Frontal cortex (tissue), 4 donors: ENCODE data around the gene LIMCH1. TPM values are rescaled to one million over a fixed set of nuclear protein-coding genes. Genes with fewer than 3 reads are reported as not detected.
"Not testable (repeated sequence)": the region's sequence is repeated elsewhere in the genome, so short reads cannot be mapped to it uniquely, and the experiment has no call there.

Source experiments
- DNase-seq, 2 donors: peaks; one replicate each; pipeline ENCODE4 v3.0.0; 2012; ENCODE audit warnings: low spot score in 2 of 2
- FAIRE-seq: peaks from 2 replicates; lab custom pipeline; 2012; peaks lifted over from hg19 to GRCh38; lab: Jason Lieb, UNC
- total RNA-seq: library from RNA; depleted of rRNA; stranded (reverse); fragments of >200 nt; gene quantifications from one replicate; pipeline ENCODE4 v1.2.3, GENCODE V29; 2014
- donor health status: control.
- donor health status: control.
- donor health status: control.

LIMCH1 gene
- total RNA-seq, result 140 TPM

GRCh38 chr4:41538017-41538733, at the start of gene LIMCH1:
LIMCH1 (plus strand) TSS chr4:41538157; CDS start chr4:41605996, 67,839 bp downstream.
- no peak for FAIRE-seq
- no peak for DNase-seq

GRCh38 chr4:41491081-41491576, 46.8 kb upstream of the LIMCH1 start:
- DNase-seq, FAIRE-seq: not testable (repeated sequence)

- no peak for FAIRE-seq
- no peak for DNase-seq
These were observed 41.0 kb upstream of the LIMCH1 start for GRCh38 chr4:41496977-41497376.

- FAIRE-seq (no peak), DNase-seq (no peak)
These were observed 39.8 kb upstream of the LIMCH1 start for GRCh38 chr4:41498177-41498576.

- no peak for FAIRE-seq
These were observed 33.7 kb upstream of the LIMCH1 start for GRCh38 chr4:41504167-41504818.

GRCh38 chr4:41505161-41505661, 32.7 kb upstream of the LIMCH1 start:
- DNase-seq, result peak in 1 of 2 donors; percentile 17
- FAIRE-seq, result peak; percentile 66

More at GRCh38 chr4:41504167-41504818, 33.7 kb upstream of the LIMCH1 start:
- DNase-seq, result no peak

GRCh38 chr4:41506130-41506529, 31.8 kb upstream of the LIMCH1 start:
- FAIRE-seq (no peak), DNase-seq (no peak)

GRCh38 chr4:41507291-41507947, 30.5 kb upstream of the LIMCH1 start:
- FAIRE-seq (no peak), DNase-seq (no peak)

GRCh38 chr4:41509451-41509866, 28.5 kb upstream of the LIMCH1 start:
- DNase-seq (no peak), FAIRE-seq (no peak)

GRCh38 chr4:41510179-41510578, 27.8 kb upstream of the LIMCH1 start:
- DNase-seq (no peak), FAIRE-seq (no peak)

- DNase-seq (no peak), FAIRE-seq (no peak)
These were observed 25.8 kb upstream of the LIMCH1 start for GRCh38 chr4:41512136-41512535.

- DNase-seq (no peak), FAIRE-seq (no peak)
These were observed 25.4 kb upstream of the LIMCH1 start for GRCh38 chr4:41512596-41512995.

- DNase-seq (no peak), FAIRE-seq (no peak)
These were observed 23.8 kb upstream of the LIMCH1 start for GRCh38 chr4:41514169-41514568.

- FAIRE-seq (no peak), DNase-seq (no peak)
These were observed 23.0 kb upstream of the LIMCH1 start for GRCh38 chr4:41514766-41515481.

- FAIRE-seq, result no peak
- no peak for DNase-seq
These were observed 20.8 kb upstream of the LIMCH1 start for GRCh38 chr4:41517121-41517520.

GRCh38 chr4:41517747-41518146, 20.2 kb upstream of the LIMCH1 start:
- DNase-seq (no peak), FAIRE-seq (no peak)

GRCh38 chr4:41524425-41524824, 13.5 kb upstream of the LIMCH1 start:
- FAIRE-seq (no peak), DNase-seq (no peak)

GRCh38 chr4:41525129-41525528, 12.8 kb upstream of the LIMCH1 start:
- FAIRE-seq (no peak), DNase-seq (no peak)

GRCh38 chr4:41526628-41527027, 11.3 kb upstream of the LIMCH1 start:
- DNase-seq (no peak), FAIRE-seq (no peak)
